ENCODE data around the gene RCBTB1. TPM values are rescaled to one million over a fixed set of nuclear protein-coding genes. Genes with fewer than 3 reads are reported as not detected.
A peak's percentile ranks its signal among the peaks of the same experiment; 100 is the strongest.

The RCBTB1 gene
- total RNA-seq (2022) (6.3 and 7.2 TPM in 2 replicates), Bru-seq, nascent RNA (percentile 52 among the genes with signal in this experiment), BruChase-seq, experiment 1, labeled RNA remaining after a 6-hour chase (percentile 54 among the genes with signal in this experiment), BruChase-seq, experiment 2, labeled RNA remaining after a 2-hour chase (percentile 50 among the genes with signal in this experiment)
- long read RNA-seq, full-length matches to known transcripts: 3 of 7 reads
- long read RNA-seq, partial matches to known transcripts: 0 of 7 reads
- long read RNA-seq, other reads (novel, unspliced or antisense): 4 of 7 reads

GRCh38 chr13:49585220-49586157 is at the start of gene RCBTB1:
Gene RCBTB1, minus strand, starts transcription at chr13:49585558. Its CDS starts 18,279 bp downstream, at chr13:49567279.
- no peaks in the 10 kb centered on the region for H3K27me3 Mint-ChIP-seq (ENCODE audit: unreplicated experiment)
- peaks cover 16% of the 10 kb centered on the region for H3K4me1 Mint-ChIP-seq (ENCODE audit: low read depth, unreplicated experiment)
- peaks cover 20% of the 10 kb centered on the region for H3K36me3 Mint-ChIP-seq (ENCODE audit: insufficient read depth, unreplicated experiment)
- no peaks in the 10 kb centered on the region for H3K9me3 Mint-ChIP-seq (ENCODE audit: low read depth, unreplicated experiment)
- DNase-seq: peak; percentile 56
- CTCF ChIA-PET: no interaction called here
- no TSS peak for BruUV-seq (replicated peaks)
- H3K4me3 Mint-ChIP-seq (ENCODE audit: low read depth, unreplicated experiment): peak within 1 kb of the TSS; percentile 76
- H3K27ac Mint-ChIP-seq (ENCODE audit: unreplicated experiment): peak within 1 kb of the TSS; percentile 69
- intact Hi-C loops (cut with micrococcal nuclease; ENCODE audit: unreplicated experiment): no loop called here
- TF ChIP-seq CTCF (IDR thresholded peaks at IDR 0.05; ENCODE audit: unreplicated experiment): no peak

DNA sequence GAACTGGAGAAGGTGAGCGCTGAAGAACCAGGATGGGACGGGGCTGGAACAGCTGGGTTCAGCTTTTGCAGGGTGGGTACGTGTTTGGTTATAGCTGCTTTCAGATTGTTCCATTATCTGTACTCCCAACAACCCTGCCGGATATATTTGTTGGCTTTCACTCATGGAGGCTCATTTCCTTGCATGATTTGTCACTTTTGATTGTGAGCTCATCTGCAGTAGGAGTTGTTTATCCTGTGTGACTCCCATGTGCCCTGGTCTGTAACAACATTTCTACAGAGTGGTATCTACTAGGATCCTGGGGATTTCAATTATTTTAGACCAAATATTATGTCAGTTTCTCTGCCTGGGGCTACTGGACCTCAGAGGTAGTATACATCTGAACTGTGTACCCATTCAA is 48.4 kb upstream of the RCBTB1 start:
- H3K4me1 Mint-ChIP-seq (ENCODE audit: low read depth, unreplicated experiment): no peaks in the 10 kb centered on the region
- no peaks in the 10 kb centered on the region for H3K9me3 Mint-ChIP-seq (ENCODE audit: low read depth, unreplicated experiment)
- H3K27ac Mint-ChIP-seq (ENCODE audit: unreplicated experiment): no peak overlapping the region
- no TSS peak for BruUV-seq (replicated peaks)
- no peaks in the 10 kb centered on the region for H3K27me3 Mint-ChIP-seq (ENCODE audit: unreplicated experiment)
- CTCF ChIA-PET: no interaction called here
- no peaks in the 10 kb centered on the region for H3K36me3 Mint-ChIP-seq (ENCODE audit: insufficient read depth, unreplicated experiment)
- intact Hi-C loops (cut with micrococcal nuclease; ENCODE audit: unreplicated experiment): no loop called here
- no peak for DNase-seq
- H3K4me3 Mint-ChIP-seq (ENCODE audit: low read depth, unreplicated experiment): no peak overlapping the region
- no peak for TF ChIP-seq CTCF (IDR thresholded peaks at IDR 0.05; ENCODE audit: unreplicated experiment)

DNA sequence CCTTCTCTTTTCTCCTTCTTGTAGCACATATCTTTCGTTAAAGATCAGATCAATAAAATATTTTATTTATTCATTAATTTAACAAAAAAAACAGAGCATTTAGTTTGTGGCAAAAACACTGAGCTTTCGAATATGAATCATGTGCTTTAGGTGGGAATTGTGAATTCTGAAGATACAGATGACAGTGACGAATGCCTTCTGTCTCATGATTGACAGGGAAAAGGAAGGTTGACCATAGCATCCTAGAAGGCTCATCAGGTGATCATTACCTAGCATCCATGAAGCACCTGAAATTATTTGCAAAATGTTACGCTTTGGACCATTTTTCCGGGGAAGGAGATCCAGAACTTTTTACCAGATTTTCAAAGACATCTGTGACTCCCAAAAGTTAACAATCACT is 46.8 kb upstream of the RCBTB1 start:
- CTCF ChIA-PET: no interaction called here
- TF ChIP-seq CTCF (IDR thresholded peaks at IDR 0.05; ENCODE audit: unreplicated experiment): no peak
- H3K4me1 Mint-ChIP-seq (ENCODE audit: low read depth, unreplicated experiment): no peaks in the 10 kb centered on the region
- no peak overlapping the region for H3K27ac Mint-ChIP-seq (ENCODE audit: unreplicated experiment)
- intact Hi-C loops (cut with micrococcal nuclease; ENCODE audit: unreplicated experiment): no loop called here
- H3K4me3 Mint-ChIP-seq (ENCODE audit: low read depth, unreplicated experiment): no peak overlapping the region
- DNase-seq: no peak
- H3K9me3 Mint-ChIP-seq (ENCODE audit: low read depth, unreplicated experiment): no peaks in the 10 kb centered on the region
- BruUV-seq (replicated peaks): no TSS peak
- no peaks in the 10 kb centered on the region for H3K27me3 Mint-ChIP-seq (ENCODE audit: unreplicated experiment)
- H3K36me3 Mint-ChIP-seq (ENCODE audit: insufficient read depth, unreplicated experiment): no peaks in the 10 kb centered on the region

- BruUV-seq (replicated peaks): no TSS peak
- H3K36me3 Mint-ChIP-seq (ENCODE audit: insufficient read depth, unreplicated experiment): no peaks in the 10 kb centered on the region
- no peak for DNase-seq
- no peak overlapping the region for H3K4me3 Mint-ChIP-seq (ENCODE audit: low read depth, unreplicated experiment)
- no peak overlapping the region for H3K27ac Mint-ChIP-seq (ENCODE audit: unreplicated experiment)
- no peaks in the 10 kb centered on the region for H3K4me1 Mint-ChIP-seq (ENCODE audit: low read depth, unreplicated experiment)
- H3K9me3 Mint-ChIP-seq (ENCODE audit: low read depth, unreplicated experiment): no peaks in the 10 kb centered on the region
- no peaks in the 10 kb centered on the region for H3K27me3 Mint-ChIP-seq (ENCODE audit: unreplicated experiment)
- no peak for TF ChIP-seq CTCF (IDR thresholded peaks at IDR 0.05; ENCODE audit: unreplicated experiment)
- intact Hi-C loops (cut with micrococcal nuclease; ENCODE audit: unreplicated experiment): no loop called here
- CTCF ChIA-PET: no interaction called here
Measured at GRCh38 chr13:49630580-49630979, 45.2 kb upstream of the RCBTB1 start.

Measured in Calu3 (cell line).